Lower leg skin (tissue), 3 donors: ENCODE data around the gene TCERG1L.

Experiments used
- CTCF ChIP-seq, 3 donors: fragments of 450-650 bp; IDR thresholded peaks; one replicate each; pipeline ENCODE4 v1.5.1; 2016; ENCODE audit warnings: antibody characterized with exemption in 3 of 3, mild to moderate bottlenecking in 3 of 3, moderate library complexity in 2 of 3
- POLR2A ChIP-seq, 2 donors: fragments of 450-650 bp; IDR thresholded peaks; one replicate each; pipeline ENCODE4 v1.6.1; 2016 to 2017; ENCODE audit warnings: antibody characterized with exemption in 2 of 2, mild to moderate bottlenecking in 1 of 2, moderate library complexity in 1 of 2

GRCh38 chr10:131162866-131163843 lies 148.4 kb downstream of the TCERG1L start:
- no peak for TF ChIP-seq CTCF (IDR thresholded peaks at IDR 0.05)
- TF ChIP-seq POLR2A (IDR thresholded peaks at IDR 0.05) = no peak
